GM18861 (cell line): ENCODE measurements around the gene MTNR1B.

Experiments
- ATAC-seq: cut with Tn5 transposase; IDR thresholded peaks from one replicate; pipeline ENCODE4 v1.9.1; 2021; ENCODE audit not compliant: unreplicated experiment

Gene MTNR1B

GRCh38 chr11:92977401-92977800 is 8.0 kb downstream of the MTNR1B start:
- ATAC-seq, result no peak

- no peak for ATAC-seq
Measured at GRCh38 chr11:92978271-92979111, 9.0 kb downstream of the MTNR1B start.

GRCh38 chr11:92979176-92979575 is 9.7 kb downstream of the MTNR1B start:
- no peak for ATAC-seq

DNA sequence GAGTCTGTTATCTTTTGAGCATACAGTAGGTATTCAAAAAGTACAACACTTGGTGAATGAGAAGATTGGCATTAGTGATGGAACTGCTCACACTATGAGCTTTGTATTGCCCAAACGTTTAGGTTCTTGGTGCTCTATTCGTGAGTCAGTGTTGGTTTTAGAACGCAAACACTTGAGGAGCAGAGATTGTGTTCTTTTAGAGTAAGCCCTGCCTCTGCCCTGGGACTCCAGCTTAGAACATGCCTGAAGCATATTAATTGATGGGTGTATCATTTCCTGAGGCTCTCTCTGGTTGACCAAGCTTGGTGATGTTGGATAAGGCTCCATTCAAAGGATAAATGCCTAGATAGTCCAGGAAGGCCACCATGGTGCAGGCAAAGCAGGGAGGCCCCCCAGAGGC is 10.9 kb downstream of the MTNR1B start:
- no peak for ATAC-seq

GRCh38 chr11:92981508-92982043 is 12.1 kb downstream of the MTNR1B start:
- ATAC-seq, result no peak

- no peak for ATAC-seq
Measured at GRCh38 chr11:92986585-92986984, 17.1 kb downstream of the MTNR1B start.

- ATAC-seq, result no peak
Measured at GRCh38 chr11:92993004-92993403, 23.6 kb downstream of the MTNR1B start.

DNA sequence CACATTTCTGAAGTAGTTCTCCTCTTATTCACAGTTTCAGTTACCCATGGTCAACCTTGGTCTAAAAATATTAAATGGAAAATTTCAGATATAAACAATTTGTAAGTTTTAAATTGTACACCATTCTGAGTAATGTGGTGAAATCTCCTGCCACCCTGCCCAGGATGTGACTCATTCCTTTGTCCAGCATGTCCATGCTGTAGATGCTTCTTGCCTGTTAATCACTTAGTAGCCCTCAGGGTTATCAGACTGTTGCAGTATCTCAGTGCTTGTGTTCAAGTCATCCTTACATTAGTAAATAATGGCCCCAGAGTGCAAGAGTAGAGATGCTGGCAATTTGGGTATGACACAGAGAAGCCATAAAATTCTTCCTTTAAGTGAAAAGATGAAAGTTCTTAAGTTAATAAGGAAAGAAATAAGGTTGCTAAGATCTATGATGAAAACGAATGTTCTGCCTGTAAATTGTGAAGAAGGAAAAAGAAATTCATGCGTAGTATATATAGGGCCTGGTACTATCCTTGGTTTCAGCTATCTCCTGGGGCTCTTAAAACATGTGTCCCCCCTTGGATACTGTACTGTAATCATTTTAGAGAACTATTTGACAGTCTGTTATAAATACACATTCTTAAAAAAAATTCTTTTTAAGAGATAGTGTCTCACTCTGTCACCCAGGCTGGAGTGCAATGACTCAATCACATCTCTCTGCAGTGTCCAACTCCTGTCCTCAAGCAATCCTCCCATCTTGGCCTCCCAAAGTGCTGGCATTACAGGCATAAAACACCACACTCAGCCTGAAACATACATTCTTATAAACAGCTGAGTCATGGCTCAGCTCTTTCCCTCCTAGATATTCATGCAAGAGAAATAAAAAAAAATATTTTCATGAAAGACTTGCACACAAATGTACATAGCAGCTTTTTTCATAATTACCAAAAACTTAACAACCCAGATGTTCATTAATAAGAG is 31.3 kb downstream of the MTNR1B start:
- no peak for ATAC-seq

DNA sequence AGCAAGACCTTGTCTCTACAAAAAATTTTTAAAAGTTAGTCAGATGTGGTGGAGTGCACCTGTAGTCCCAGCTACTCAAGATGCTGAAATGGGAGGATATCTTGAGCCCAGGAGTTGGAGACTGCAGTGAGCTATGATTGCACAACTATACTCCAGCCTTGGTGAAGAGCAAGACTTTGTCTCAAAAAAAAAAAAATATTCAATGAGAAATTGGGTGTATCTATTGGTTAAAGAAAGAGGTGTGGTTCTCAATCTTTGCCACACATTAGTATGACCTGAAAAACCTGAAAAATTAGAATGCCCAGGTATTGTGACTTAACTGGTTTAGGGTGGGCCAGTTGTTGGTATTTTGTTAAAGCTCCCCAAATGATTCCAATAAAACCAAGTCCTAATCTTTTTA is 32.4 kb downstream of the MTNR1B start:
- ATAC-seq, result no peak

DNA sequence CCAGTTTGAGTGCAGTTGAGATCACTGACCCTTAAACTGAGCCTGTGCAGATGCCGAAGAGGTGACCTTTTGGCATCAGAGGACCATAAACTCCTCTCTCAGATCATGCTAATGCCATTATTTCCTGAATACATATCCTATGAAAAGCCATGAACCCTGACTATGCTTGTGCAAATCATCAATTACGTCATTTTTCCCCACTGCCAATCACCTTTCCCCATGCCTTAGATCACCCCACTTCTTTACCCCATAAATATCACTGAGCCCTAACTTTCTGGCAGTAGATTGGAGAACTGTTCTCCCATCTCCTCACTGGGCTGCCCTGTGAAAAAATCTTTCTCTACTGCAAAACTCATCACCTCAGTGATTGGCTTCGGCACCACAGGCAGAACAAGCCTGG is 32.9 kb downstream of the MTNR1B start:
- ATAC-seq, result no peak

GRCh38 chr11:93005239-93005638 is 35.8 kb downstream of the MTNR1B start:
- no peak for ATAC-seq

GRCh38 chr11:93013646-93014045 is 44.2 kb downstream of the MTNR1B start:
- ATAC-seq, result no peak

DNA sequence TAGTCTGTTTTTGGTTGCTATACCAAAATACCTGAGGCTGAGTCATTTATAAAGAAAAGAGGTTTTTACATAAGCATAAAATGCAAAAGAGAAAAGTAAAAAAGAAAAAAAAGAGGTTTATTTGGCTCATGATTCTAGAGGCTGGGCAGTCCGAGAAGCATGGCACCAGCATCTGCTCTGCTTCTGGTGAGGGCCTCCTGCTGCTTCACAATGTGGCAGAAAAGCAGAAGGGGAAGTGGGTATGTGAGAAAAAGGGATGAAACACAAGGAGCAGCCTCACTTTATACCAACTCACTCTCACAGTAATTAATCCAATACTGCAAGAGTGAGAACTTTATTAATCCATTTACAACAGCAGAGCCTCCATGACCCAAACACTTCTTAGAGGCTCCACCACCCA is 47.1 kb downstream of the MTNR1B start:
- no peak for ATAC-seq

- ATAC-seq, result no peak
Measured at GRCh38 chr11:93017821-93018690, 48.6 kb downstream of the MTNR1B start.

- ATAC-seq, result no peak
Measured at GRCh38 chr11:93020248-93021046, 51.0 kb downstream of the MTNR1B start.

DNA sequence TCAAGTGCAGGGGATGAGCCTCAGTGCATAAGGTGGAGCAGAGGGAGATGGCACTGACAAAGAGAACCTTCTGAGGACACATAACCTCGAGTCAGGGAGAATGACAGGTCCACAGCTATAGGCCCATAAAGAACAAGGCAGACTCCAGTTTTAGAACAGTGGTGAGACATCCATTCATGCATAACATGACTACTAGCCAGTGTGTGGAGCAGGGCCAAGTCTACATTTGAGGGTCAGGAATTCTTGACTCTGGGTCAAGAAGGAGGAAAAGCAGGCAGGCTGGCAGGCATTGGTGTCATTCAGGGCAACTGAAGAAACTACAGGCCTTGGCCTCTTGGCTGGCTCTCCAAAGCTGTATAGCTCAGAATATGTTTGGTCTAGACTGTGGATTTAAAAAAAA is 54.9 kb downstream of the MTNR1B start:
- ATAC-seq, result no peak

GRCh38 chr11:93025558-93026255 is 56.3 kb downstream of the MTNR1B start:
- no peak for ATAC-seq

DNA sequence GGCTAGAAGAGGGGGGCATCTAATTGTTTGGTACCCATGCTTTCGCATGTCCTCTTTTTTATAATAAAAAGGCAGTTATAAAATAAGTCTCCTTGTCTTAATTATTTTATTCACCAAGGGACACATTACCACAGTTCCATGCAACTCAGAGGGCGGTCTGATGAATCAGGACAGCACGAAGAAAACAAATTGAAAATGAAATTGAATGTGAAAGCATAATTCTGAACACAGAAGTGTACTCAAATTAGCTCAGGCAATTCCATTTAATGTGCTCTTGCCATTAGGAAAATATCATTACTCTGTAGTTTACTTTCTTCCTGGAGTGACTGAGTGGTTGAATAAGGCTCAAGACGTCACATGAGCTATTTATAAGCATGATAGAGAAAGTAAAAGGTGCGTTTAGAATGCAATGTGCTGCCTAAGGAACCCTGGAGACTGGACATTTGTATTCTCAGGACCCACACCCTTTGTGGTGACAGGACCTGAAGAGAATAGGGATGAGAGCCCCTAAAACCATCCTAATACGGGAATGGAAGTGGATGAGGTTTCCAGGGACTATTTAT is 59.6 kb downstream of the MTNR1B start:
- ATAC-seq, result no peak

GRCh38 chr11:93031386-93031785 is 61.9 kb downstream of the MTNR1B start:
- no peak for ATAC-seq
